HG02885 (cell line): Measurements from ENCODE around the gene MEI1.
"Not testable (repeated sequence)": the region's sequence is repeated elsewhere in the genome, so short reads cannot be mapped to it uniquely, and the experiment has no call there.

Experiments
- ATAC-seq: cut with Tn5 transposase; IDR thresholded peaks from one replicate; pipeline ENCODE4 v1.9.1; 2021; ENCODE audit warnings: mild to moderate bottlenecking; ENCODE audit not compliant: unreplicated experiment, poor library complexity

The MEI1 gene

DNA sequence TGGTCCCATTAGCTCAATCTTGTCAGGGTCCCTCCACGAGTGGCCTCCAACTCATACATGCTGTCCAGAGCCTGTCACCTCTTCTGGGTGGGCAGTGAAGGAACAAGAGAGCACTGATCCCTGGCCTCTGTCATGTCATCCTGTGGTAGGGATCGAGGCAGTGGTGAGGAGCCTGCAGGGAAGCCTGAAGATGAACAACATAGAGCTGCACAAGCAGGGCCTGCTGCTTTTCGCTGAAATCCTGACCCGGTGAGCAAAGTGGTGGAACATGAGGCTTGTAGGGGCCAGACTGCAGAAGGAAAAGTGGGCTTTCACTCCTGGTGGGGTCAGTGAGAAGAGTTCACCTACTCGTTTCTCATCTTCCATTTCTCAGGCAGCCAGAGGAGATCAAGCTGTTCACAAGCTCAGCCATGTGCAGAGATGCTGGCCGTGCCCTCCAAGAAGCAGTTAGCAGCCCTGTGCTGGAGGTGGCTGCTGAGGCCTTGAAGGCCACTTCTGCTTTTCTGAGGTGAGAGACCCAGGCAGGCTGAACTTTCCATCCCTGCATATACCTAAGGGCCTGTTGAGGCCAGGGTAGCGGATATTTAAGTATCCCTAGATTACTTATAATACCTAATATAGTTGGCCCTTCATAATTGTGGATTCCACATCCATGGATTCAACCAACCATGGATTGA, 32.9 kb downstream of the MEI1 start:
- no peak for ATAC-seq

DNA sequence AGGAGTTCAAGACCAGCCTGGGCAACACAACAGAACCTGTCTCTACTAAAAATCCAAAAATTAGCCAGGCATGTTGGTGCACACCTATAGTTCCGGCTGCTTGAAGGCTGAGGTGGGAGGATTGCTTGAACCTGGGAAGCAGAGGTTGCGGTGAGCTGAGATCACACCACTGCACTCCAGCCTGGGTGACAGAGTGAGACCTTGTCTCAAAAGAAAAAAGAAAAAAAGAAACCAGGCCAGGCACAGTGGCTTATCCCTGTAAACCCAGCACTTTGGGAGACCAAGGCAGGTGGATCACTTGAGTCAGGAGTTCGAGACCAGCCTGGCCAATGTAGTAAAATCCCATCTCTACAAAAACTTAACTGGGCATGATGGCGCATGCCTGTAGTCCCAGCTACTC, 33.9 kb downstream of the MEI1 start:
- ATAC-seq: not testable (repeated sequence)

DNA sequence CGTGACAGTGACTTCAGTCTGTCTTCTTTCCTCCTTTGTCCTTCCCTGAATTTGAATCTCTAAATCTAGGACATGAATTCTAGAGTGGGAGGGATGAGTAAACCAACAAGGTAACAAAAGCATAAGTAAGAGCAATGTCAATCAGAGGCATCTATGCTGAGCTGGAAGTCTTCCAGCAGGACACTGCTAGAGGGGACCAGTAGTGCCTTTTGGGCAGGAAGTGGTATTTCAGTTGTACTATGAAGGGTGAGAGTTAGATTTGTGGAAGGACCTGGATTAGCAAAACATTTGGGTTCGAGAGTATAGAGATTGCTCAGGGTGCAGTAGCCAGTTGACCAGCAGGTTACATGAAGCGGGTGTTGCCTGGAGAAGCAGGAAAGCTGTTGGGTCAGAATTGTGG, 40.3 kb downstream of the MEI1 start:
- no peak for ATAC-seq

DNA sequence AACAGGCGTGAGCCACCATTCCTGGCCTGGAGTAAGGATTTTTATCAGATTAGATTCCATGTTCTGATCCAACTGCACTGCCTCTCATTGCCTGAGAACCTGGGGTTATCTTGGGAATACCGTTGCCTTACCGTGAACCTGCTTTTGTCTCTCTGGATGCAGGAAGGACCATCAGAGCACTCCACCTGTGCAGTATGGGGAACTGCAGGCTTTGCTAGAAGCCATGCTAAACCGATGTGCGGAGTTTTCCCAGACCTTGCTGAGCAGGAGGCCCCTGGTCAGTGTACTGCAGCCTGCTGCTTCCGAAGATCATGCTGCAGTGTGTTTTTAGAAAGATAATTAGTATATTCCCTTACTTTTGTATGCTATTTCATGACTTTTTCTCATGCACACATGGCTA, 43.6 kb downstream of the MEI1 start:
- no peak for ATAC-seq

DNA sequence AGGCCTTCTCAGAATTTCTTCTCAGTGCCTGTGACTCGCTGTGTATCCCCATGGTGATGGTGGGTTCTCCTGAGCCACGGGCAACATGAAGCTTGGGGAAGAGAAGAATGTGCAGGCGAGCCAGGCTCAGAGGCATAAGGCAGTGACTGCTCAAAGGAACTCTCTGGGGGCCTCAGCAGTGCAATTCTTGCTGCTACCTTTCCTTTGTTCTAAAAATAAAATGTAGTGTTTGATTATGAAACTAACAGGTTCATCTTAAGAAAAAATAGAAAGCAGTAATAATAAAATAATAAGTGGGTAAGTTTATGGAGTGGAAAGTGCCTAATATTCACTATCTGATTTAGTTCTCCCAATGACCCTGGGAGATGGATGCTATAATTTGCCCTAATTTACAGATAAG, 46.7 kb downstream of the MEI1 start:
- ATAC-seq: no peak

DNA sequence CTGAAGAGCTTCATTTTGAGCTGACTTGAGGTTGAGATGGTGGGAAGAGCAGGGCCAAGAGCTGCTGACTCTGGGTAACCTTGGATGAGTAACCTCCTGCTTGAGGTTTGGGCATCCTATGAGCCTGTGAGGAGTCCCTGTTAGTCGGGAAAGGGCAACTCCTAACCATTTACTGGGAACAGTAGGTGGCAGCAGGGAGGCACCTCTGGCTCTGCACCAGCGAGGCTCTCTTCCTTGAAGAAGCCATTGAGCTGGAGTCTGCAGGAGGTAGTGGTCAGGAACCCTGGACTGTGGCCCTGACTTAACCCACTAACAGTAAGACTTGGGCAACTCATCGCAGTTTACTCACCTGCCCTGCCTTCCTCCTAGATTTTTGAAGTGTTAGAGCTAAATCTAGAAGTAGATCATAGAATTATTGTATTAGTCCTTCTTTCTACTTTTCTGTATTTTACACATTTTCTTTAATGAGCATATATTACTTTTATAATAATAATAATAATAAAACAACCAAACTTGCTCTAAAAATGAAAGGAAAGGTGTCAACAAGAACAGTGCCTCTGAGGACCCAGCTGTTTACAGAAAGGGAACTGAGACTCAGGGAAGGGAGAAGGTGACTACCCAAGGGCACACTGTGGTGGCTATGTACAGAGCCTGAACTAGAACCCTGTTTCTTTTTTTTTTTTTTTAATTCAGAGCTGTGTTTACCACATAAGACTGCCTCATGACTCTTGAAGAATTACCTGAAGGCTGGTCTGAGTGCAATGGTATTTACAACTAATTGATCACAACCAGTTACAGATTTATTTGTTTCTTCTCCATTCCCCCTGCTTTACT, 47.5 kb downstream of the MEI1 start:
- peak; percentile 77 for ATAC-seq

DNA sequence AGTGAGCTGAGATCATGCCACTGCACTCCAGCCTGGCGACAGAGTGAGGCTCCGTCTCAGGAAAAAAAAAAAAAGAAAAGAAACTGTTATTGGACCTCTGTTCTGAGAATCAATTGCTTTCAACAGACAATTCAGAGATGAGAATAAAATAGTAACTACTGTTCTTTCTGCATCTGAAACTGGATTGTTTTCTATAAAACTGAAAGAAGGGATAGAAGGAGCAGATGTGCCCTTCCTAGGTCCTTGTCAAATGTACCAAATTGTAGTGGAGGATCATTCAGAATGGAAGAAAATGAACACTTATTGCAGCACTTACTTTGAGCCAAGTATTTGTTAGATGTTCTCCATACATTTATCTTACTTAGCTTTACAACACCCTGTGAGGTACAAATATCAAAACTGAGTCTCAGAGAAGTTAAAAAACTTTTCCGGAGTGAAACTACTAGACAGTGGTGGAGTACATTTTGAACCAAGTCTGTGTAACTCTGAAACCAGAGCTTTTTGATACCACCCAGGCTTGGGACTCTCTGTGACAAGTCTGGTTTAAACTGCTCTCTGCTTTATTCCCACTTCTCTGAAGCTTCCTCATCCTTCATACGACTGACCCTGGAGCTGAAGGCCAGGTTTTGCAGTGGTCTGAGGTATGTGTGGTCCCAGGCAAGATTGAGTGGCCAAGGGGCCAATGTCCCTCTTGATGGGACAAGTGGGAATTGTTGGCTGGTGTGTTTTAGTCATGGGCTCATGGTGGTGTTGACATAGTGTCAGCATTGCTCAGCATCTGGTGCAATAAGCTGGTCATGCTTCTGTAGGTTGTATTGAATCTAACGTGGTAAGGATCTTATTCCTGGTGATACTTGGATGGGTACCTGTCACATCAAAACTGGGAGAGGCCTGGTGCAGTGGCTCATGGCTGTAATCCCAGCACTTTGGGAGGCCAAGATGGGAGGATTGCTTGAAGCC, 53.0 kb downstream of the MEI1 start:
- peak; percentile 47 for ATAC-seq

DNA sequence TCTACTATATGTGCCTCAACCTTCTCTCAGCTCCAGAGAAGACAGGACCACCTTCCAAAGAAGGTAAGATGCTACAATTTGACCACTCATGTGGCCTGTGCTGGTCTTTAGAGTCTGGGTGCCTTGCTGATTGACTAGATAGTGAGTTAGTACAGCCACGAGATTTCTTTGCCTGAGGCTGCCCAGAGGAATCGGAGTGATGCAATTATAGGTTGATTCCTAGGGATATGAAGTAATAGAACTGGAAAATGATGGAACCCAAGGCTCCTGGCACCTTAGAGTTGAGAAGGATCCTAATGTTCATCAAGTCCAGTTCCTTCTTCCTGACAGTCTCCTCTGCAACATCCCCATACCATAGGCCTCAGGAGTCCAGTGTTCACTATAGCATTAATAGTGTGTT, 54.7 kb downstream of the MEI1 start:
- no peak for ATAC-seq

DNA sequence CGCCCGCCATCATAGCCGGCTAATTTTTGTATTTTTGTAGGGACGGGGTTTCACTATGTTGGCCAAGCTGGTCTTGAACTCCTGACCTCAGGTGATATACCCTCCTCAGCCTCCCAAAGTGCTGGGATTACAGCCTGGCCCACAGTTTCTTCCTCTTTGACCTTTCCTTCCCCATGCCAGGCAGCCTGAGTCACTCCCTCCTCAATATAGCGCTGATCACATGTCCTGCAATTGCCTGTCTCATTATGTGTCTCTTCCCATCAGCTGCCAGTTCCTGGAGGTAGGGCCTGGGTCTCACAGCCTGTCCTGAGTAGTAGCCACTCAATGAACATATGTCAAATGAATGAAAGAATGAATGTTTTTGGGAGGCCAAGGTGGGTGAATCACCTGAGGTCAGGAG, 58.2 kb downstream of the MEI1 start:
- no peak for ATAC-seq

DNA sequence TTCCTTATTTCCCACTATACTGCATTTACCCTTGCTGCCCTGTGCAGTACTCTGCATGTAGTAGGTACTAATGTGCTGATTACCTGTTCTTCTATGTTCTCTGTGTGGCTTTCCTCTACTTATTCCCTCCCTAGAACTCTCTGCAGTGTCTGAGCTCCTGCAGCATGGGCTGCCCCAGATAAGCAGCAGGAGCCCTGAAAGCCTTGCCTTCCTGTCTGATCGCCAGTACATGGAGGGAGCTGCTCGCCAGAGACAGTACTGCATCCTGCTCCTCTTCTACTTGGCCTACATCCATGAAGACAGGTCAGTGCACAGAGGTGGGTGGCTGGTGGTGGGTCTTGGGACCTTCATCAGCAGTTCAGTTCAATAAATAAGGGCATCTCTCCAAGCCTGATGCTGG, 58.9 kb downstream of the MEI1 start:
- no peak for ATAC-seq

DNA sequence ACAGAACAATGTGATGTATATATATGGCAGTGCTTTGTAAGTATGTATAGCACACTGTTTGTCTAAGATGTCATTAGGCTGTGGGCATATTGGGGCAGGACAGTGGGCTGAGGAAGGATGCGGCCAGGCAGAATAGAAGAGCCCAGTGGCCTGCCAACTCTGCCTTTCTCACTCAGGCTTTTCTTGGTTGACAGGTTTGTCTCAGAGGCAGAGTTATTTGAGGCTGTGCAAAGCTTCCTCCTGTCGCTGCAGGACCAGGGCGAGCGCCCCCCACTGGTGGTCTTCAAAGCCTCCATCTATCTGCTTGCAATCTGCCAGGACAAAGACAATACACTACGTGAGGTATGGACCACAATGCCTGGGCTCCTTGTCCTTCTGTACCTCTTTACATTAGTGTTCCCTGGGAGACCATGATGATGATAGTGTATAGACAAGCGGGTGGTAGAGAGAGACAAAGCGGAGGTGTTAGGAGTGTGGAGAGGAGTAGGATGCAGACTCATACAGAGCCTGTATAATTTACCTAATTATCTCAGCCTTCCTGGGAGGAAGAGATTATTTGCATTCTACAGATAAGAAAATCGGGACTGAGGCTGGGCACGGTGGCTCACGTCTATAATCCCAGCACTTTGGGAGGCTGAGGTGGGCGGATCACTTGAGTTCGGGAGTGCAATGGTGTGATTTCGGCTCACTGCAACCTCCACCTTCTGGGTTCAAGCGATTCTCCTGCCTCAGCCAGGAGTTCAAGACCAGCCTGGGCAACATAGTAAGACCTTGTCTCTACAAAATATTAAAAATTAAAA, 63.9 kb downstream of the MEI1 start:
- ATAC-seq: no peak

DNA sequence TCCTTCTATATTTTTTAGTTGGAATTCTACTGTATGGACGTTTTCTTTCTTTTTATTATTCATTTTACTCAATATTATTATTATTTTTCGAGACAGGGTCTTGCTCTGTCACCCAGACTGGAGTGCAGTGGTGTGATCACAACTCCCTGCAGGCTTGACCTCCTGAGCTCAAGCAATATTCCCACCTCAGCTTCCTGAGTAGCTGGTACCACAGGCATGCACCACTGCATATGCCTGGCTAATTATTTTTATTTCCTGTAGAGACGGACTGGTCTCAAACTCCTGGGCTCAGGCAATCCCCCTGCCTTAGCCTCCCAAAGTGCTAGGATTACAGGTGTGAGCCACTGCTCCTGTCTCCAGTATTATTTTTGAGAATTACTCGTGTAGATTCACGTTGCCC, 67.2 kb downstream of the MEI1 start:
- no peak for ATAC-seq

DNA sequence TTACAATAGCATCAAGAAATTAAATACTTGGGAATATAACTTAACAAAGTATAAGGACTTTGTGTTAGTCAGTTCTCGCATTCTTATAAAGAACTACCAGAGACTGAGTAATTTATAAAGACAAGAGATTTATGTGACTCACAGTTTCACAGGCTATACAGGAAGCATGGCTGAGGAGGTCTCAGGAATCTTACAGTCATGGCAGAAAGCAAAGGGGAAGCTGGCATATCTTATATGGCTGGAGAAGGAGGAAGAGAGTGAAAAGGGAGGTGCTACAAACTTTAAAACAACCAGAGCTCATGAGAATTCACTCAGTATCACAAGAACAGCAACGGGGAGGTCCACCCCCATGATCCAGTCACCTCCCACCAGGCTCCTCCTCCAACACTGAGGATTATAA, 69.1 kb downstream of the MEI1 start:
- ATAC-seq: no peak

DNA sequence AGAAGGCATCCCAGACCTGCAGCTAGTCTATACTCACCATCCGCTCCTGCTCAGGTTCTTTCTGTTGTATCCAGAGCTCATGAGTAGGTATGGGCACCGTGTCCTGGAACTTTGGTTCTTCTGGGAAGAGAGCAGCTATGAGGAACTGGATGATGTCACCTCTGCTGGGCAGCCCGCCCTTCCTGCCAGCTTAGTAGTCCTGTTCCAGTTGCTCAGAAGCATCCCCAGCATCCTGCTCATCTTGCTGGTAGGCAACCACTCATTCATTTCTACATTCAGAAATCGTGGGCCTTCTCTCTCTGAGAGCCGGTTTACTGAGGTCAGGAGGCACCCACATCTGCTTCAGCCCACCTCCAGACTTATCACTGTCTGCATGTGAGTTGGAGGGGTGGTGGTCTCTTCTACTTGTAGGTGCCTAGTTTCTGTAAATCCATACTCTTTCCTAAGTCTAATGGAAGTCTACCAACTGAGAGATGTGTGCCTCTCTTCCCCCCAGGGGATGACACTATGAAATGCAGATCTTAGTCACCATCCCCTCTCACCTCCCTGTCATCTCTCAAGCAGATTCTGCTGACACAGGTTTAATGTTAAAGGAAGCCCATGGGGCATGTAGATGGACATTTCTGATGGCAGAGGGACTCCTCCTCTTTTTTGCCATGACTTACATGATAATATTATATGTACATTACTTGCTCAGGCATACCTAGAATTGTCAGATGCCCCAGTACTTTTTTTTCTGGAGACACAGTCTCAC, 71.6 kb downstream of the MEI1 start:
- no peak for ATAC-seq

DNA sequence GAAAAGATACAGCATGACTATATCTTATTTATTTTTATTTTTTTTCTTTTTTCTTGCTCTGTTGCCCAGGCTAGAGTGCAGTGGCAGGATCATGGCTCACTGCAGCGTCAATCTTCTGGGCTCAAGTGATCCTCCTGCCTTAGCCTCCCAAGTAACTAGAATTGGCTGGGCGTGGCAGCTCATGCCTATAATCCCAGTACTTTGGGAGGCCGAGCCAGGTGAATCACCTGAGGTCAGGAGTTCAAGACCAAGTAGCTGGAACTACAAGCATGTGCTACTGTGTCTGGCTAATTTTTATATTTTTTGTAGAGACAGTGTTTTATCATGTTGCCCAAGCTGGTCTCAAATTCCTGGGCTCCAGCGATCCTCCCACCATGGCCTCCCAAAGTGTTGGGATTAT, 72.9 kb downstream of the MEI1 start:
- no peak for ATAC-seq

DNA sequence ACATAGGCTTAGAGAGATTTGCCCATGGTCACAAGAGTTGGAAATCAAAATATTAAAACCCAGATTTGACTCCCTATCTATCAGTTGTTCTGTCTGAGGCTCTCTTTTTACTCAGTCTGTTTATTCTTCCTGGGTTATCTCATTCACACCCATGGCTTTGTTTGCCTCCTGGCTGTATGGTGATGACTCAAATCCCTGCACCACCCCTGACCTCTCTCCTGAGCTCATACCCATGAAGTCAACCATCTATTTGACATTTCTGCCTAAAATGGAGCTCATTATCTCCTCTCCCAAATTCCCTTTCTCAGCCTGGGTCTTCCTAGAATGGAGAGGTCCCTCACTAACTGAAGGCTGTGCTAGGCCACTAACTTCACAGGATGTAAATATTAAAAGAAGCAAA, 73.3 kb downstream of the MEI1 start:
- no peak for ATAC-seq

DNA sequence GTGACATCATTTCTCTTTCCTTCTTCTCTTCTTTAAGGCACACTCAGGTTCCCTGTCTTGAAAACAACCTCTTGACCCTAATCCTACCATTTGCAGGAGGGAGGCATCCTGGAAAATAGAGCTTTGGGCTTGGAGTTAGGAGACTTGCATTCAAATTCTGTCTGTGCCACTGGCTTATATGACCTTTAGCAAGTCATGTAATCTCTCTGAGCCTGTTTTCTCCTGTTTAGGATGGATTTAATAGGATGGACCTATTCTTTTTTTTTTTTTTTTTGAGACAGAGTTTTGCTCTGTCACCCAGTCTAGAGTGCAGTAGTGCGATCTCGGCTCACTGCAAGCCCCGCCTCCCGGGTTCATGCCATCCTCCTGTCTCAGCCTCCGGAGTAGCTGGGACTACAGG, 76.0 kb downstream of the MEI1 start:
- no peak for ATAC-seq

DNA sequence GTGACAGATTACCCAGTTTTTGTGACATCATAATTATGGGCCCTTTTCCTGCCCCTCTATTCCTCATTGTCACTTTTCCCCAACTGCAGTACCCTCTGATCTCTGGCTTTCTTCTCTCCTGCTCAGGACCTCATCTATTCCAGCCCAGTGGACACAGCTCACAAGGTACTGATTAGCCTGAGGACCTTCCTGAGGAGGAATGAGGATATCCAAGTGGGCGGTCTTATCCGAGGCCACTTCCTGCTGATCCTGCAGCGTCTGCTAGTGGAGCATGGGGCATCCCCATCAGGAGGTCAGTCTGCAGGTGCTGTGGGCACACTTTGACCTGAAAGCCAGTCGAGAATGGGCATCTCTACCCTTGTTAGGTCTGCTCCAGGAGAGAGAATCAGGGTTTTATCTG, 76.7 kb downstream of the MEI1 start:
- ATAC-seq: no peak

DNA sequence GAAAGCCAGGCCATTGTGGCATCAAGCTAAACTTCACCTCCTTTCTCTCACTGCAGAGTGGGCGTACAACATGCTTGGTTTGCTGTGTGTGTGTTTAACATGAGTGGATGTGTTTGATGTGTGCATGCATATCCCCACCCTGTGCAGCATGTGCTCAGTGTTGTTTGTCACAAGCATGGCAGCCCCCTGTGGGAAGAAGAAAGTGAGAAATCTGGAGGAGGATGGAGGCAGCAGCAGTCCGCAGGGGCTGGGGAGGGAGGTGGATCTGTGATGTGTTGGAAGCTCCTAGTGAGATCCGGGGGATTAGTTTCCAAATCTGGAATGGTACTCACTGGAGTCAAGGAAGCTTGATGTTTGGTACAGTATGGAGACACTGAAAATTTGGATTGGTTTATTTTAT, 77.1 kb downstream of the MEI1 start:
- no peak for ATAC-seq
